ENCODE results near the gene BACE1. TPM values are rescaled to one million over a fixed set of nuclear protein-coding genes. Genes with fewer than 3 reads are reported as not detected.

BACE1 gene
- total RNA-seq, 1 donor: 45.6 TPM

GRCh38 chr11:117281869-117282268 lies 34.2 kb downstream of the BACE1 start:
- Histone ChIP-seq H3K79me2 (ENCODE audit: insufficient read depth, low read length) (no peaks in the 10 kb centered on the region), H3K36me3 (ENCODE audit: insufficient read depth, low read length) (peaks cover 43% of the 10 kb centered on the region), H4K20me1 (ENCODE audit: insufficient read depth, low read length) (no peaks in the 10 kb centered on the region), H3K4me3 (ENCODE audit: insufficient read depth, low read length) (no peak overlapping the region), H3K9me3 (ENCODE audit: low read depth, low read length) (no peaks in the 10 kb centered on the region), H3K27me3 (ENCODE audit: insufficient read depth, low read length) (no peaks in the 10 kb centered on the region), H3K4me2 (ENCODE audit: insufficient read depth, low read length) (peak overlapping the region; percentile 7), H3K4me1 (ENCODE audit: insufficient read depth, low read length) (peaks cover 18% of the 10 kb centered on the region), H2AFZ (ENCODE audit: low read length) (no peak overlapping the region), H3K27ac (ENCODE audit: low read depth, low read length) (peak overlapping the region; percentile 74)
- TF ChIP-seq, protein P1, sequence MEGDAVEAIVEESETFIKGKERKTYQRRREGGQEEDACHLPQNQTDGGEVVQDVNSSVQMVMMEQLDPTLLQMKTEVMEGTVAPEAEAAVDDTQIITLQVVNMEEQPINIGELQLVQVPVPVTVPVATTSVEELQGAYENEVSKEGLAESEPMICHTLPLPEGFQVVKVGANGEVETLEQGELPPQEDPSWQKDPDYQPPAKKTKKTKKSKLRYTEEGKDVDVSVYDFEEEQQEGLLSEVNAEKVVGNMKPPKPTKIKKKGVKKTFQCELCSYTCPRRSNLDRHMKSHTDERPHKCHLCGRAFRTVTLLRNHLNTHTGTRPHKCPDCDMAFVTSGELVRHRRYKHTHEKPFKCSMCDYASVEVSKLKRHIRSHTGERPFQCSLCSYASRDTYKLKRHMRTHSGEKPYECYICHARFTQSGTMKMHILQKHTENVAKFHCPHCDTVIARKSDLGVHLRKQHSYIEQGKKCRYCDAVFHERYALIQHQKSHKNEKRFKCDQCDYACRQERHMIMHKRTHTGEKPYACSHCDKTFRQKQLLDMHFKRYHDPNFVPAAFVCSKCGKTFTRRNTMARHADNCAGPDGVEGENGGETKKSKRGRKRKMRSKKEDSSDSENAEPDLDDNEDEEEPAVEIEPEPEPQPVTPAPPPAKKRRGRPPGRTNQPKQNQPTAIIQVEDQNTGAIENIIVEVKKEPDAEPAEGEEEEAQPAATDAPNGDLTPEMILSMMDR (IDR thresholded peaks at IDR 0.05; ENCODE audit: extremely low read depth, low read depth, low read length): no peak
- no peak for DNase-seq (ENCODE audit: insufficient read length, low spot score, missing footprints)

DNA sequence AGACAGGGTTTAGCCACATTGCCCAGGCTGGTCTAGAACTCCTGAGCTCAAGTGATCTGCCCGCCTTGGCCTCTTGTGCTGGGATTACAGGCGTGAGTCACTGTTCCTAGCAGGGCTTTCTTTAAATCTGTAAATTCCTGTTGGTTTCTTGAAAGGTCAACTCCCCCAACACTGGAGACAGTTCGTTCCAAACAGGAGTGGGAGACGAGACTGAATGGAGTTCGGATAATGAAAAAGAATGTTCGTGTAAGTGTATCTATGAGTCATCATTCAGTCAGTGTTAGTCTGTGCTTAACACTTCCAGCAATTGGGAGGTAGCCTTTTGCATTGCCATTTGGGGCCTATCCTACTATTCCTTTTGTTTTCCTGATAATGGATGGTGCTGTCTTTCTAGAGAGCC lies 34.9 kb downstream of the BACE1 start:
- H3K4me3 ChIP-seq (ENCODE audit: insufficient read depth, low read length): no peak overlapping the region
- peaks cover 36% of the 10 kb centered on the region for H3K36me3 ChIP-seq (ENCODE audit: insufficient read depth, low read length)
- H3K4me1 ChIP-seq (ENCODE audit: insufficient read depth, low read length): peaks cover 20% of the 10 kb centered on the region
- H4K20me1 ChIP-seq (ENCODE audit: insufficient read depth, low read length): no peaks in the 10 kb centered on the region
- TF ChIP-seq, protein P1 (IDR thresholded peaks at IDR 0.05; ENCODE audit: extremely low read depth, low read depth, low read length): no peak
- H2AFZ ChIP-seq (ENCODE audit: low read length): no peak overlapping the region
- no peaks in the 10 kb centered on the region for H3K9me3 ChIP-seq (ENCODE audit: low read depth, low read length)
- peak; percentile 93 for DNase-seq (ENCODE audit: insufficient read length, low spot score, missing footprints)
- H3K27me3 ChIP-seq (ENCODE audit: insufficient read depth, low read length): no peaks in the 10 kb centered on the region
- H3K79me2 ChIP-seq (ENCODE audit: insufficient read depth, low read length): no peaks in the 10 kb centered on the region
- H3K4me2 ChIP-seq (ENCODE audit: insufficient read depth, low read length): peak overlapping the region; percentile 7
- peak overlapping the region; percentile 74 for H3K27ac ChIP-seq (ENCODE audit: low read depth, low read length)

GRCh38 chr11:117279711-117280376 lies 36.2 kb downstream of the BACE1 start:
- TF ChIP-seq, protein P1 (IDR thresholded peaks at IDR 0.05; ENCODE audit: extremely low read depth, low read depth, low read length): no peak
- Histone ChIP-seq H3K36me3 (ENCODE audit: insufficient read depth, low read length) (peaks cover 23% of the 10 kb centered on the region), H3K4me2 (ENCODE audit: insufficient read depth, low read length) (no peak overlapping the region)

DNA sequence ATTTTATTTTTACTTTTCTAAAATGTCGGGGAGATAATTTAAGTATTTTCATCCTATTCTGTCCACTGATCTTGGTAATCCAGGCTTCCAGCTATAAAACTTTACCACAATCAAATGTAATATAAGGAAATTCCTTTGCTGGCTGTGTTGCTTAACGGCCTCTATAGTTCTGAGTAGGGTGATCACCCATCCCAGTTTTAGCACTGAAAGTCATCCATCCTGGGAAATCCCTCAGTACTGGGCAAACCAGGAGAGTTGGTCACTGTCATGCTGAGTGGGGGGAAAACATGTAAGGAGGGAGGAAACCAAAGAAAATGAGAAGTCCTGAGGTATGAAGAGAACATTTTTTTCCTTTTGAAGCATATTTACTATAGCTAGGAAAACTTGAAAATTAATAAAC lies 37.7 kb downstream of the BACE1 start:
- Histone ChIP-seq H3K79me2 (ENCODE audit: insufficient read depth, low read length) (no peaks in the 10 kb centered on the region), H3K4me1 (ENCODE audit: insufficient read depth, low read length) (peaks cover 39% of the 10 kb centered on the region), H3K27ac (ENCODE audit: low read depth, low read length) (no peak overlapping the region), H4K20me1 (ENCODE audit: insufficient read depth, low read length) (no peaks in the 10 kb centered on the region), H3K9me3 (ENCODE audit: low read depth, low read length) (no peaks in the 10 kb centered on the region), H2AFZ (ENCODE audit: low read length) (no peak overlapping the region), H3K4me3 (ENCODE audit: insufficient read depth, low read length) (no peak overlapping the region), H3K36me3 (ENCODE audit: insufficient read depth, low read length) (peaks cover 11% of the 10 kb centered on the region), H3K4me2 (ENCODE audit: insufficient read depth, low read length) (no peak overlapping the region), H3K27me3 (ENCODE audit: insufficient read depth, low read length) (no peaks in the 10 kb centered on the region)
- TF ChIP-seq, protein P1 (IDR thresholded peaks at IDR 0.05; ENCODE audit: extremely low read depth, low read depth, low read length): no peak
- no peak for DNase-seq (ENCODE audit: insufficient read length, low spot score, missing footprints)

More at GRCh38 chr11:117279711-117280376, 36.2 kb downstream of the BACE1 start:
- Histone ChIP-seq H2AFZ (ENCODE audit: low read length) (no peak overlapping the region), H3K4me1 (ENCODE audit: insufficient read depth, low read length) (peaks cover 25% of the 10 kb centered on the region), H3K9me3 (ENCODE audit: low read depth, low read length) (no peaks in the 10 kb centered on the region), H3K27ac (ENCODE audit: low read depth, low read length) (peak overlapping the region; percentile 74), H3K4me3 (ENCODE audit: insufficient read depth, low read length) (no peak overlapping the region), H4K20me1 (ENCODE audit: insufficient read depth, low read length) (no peaks in the 10 kb centered on the region), H3K79me2 (ENCODE audit: insufficient read depth, low read length) (no peaks in the 10 kb centered on the region), H3K27me3 (ENCODE audit: insufficient read depth, low read length) (no peaks in the 10 kb centered on the region)
- DNase-seq (ENCODE audit: insufficient read length, low spot score, missing footprints): no peak

All from osteoblast (primary cell).